HG02571 (cell line): ENCODE data around the gene CMC1.

Source experiments
- ATAC-seq: cut with Tn5 transposase; IDR thresholded peaks from one replicate; pipeline ENCODE4 v1.9.1; 2021; ENCODE audit warnings: mild to moderate bottlenecking, moderate library complexity; ENCODE audit not compliant: unreplicated experiment

The CMC1 gene

DNA sequence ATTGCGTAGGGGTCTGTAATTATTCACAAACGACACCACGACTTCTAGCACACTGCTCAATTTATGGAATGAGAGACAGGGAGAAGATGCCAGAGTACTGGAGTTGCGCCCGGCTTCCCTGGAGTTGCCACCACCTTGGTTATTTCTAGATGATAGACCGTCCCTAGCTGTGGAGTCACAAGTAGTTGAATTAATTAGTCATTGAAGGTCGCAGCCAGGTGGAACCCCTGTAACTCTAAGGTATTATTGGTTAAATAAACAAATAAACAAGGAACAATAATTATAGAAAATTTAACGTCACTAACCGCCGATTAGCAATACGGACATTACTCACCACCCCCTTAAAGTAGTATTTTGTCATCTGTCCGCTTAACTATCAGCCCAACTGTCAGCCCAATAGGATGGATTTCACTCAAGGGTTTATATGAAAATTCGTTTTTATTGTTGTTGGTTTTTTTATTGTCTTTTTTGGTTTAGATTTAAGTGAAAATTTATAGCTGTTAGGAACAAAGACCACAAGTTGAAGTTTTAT, 108.1 kb downstream of the CMC1 start:
- ATAC-seq: no peak
